DND-41 (cell line): ENCODE measurements around the gene IBTK.

Source experiments
- CTCF ChIP-seq: IDR thresholded peaks from 2 replicates; pipeline ENCODE4 v1.5.1; 2012; ENCODE audit warnings: borderline replicate concordance, low read length, moderate library complexity, mild to moderate bottlenecking; ENCODE audit not compliant: poor library complexity, severe bottlenecking; ENCODE audit errors: extremely low read depth
- EZH2 ChIP-seq: IDR thresholded peaks from 3 replicates; pipeline ENCODE4 v1.6.1; 2012; ENCODE audit warnings: borderline replicate concordance, low read depth, mild to moderate bottlenecking, moderate library complexity, low read length, inconsistent platforms; ENCODE audit not compliant: severe bottlenecking

DNA sequence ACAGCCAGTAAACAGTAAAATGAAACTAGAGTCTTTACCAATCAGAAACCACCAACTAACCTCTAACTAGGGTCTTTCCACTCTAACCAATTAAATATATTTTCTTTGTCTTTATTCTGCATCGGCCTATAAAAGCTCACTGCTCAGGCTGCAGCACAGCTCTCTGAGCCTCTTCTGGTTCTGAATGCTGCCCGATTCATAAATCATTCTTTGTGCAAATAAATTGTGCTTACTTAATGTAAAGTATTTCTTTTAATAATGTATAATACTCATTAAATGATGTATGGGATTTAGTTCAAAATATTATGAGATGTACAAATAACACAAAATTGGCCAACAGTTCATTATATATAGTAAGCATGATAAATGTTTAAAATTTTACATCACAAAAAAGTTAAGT is 7.9 kb downstream of the IBTK start:
- TF ChIP-seq CTCF (no peak), EZH2 (no peak)
